ENCODE measurements around the gene EEF1E1. TPM values are rescaled to one million over a fixed set of nuclear protein-coding genes. Genes with fewer than 3 reads are reported as not detected.

The EEF1E1 gene
- polyA plus RNA-seq, 1 donor from 2014 or later, result 113 TPM

DNA sequence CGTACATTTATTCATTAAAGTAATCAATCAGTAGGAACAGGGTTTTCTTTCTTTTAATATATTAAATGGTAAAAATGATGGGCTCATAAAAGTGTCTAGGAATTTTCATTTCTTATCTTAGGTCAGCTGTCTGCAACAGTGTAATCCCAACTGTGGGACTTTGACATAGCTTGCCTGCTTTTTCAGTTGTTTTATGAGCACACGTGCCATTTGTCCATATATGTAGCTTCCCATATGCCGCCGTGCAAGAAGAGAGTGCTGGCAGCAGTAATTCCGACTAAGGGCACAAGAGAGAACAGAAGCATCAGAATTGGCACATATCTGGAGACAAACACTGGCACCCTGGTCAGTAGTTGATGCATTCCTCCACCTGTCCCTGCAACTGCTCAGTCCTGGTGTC, 20.9 kb upstream of the EEF1E1 start:
- Histone ChIP-seq H3K4me2 (ENCODE audit: low read length) (no peak overlapping the region), H3K79me2 (replicated peaks; ENCODE audit: insufficient read depth, low read length) (no peaks in the 10 kb centered on the region), H2AFZ (ENCODE audit: low read depth, low read length) (no peak overlapping the region), H3K27me3 (ENCODE audit: insufficient read depth, low read depth, low read length) (no peaks in the 10 kb centered on the region), H3K27ac (ENCODE audit: low read length) (no peak overlapping the region), H4K20me1 (ENCODE audit: insufficient read depth) (no peaks in the 10 kb centered on the region), H3K4me3 (ENCODE audit: low read length) (no peak overlapping the region), H3K36me3 (ENCODE audit: insufficient read depth, low read length) (no peaks in the 10 kb centered on the region), H3K9ac (ENCODE audit: low read length) (no peak overlapping the region), H3F3A (ENCODE audit: insufficient read depth, low read length, poor library complexity, severe bottlenecking) (no peaks in the 10 kb centered on the region), H3K9me3 (ENCODE audit: low read length) (no peaks in the 10 kb centered on the region), H3K9me2 (ENCODE audit: insufficient read depth, low read length) (no peaks in the 10 kb centered on the region)
- TF ChIP-seq POLR2AphosphoS5 (IDR thresholded peaks at IDR 0.05) (no peak), RAD21 (conservative IDR thresholded peaks at IDR 0.05) (no peak), CTCF (IDR thresholded peaks at IDR 0.05; ENCODE audit: poor library complexity, severe bottlenecking) (no peak), TAF1 (IDR thresholded peaks at IDR 0.05; ENCODE audit: low read depth) (no peak), EP300 (conservative IDR thresholded peaks at IDR 0.05; ENCODE audit: poor library complexity, severe bottlenecking) (no peak), EZH2 (IDR thresholded peaks at IDR 0.05; ENCODE audit: borderline replicate concordance, insufficient read depth, low read length, poor library complexity, severe bottlenecking) (no peak), SMC3 (conservative IDR thresholded peaks at IDR 0.05; ENCODE audit: poor library complexity) (no peak), MXI1 (conservative IDR thresholded peaks at IDR 0.05; ENCODE audit: poor library complexity, severe bottlenecking) (no peak), REST (IDR thresholded peaks at IDR 0.05; ENCODE audit: borderline replicate concordance) (no peak)

GRCh38 chr6:8114956-8115355, 12.6 kb upstream of the EEF1E1 start:
- no peak overlapping the region for H3K4me3 ChIP-seq (ENCODE audit: low read length)
- H3K27me3 ChIP-seq (ENCODE audit: insufficient read depth, low read depth, low read length), result no peaks in the 10 kb centered on the region
- no peaks in the 10 kb centered on the region for H3K36me3 ChIP-seq (ENCODE audit: insufficient read depth, low read length)
- H4K20me1 ChIP-seq (ENCODE audit: insufficient read depth), result no peaks in the 10 kb centered on the region
- H3K9ac ChIP-seq (ENCODE audit: low read length), result no peak overlapping the region
- H3K27ac ChIP-seq (ENCODE audit: low read length), result no peak overlapping the region
- no peak overlapping the region for H2AFZ ChIP-seq (ENCODE audit: low read depth, low read length)
- no peak for TF ChIP-seq RAD21 (conservative IDR thresholded peaks at IDR 0.05)
- no peak for TF ChIP-seq SMC3 (conservative IDR thresholded peaks at IDR 0.05; ENCODE audit: poor library complexity)
- TF ChIP-seq REST (IDR thresholded peaks at IDR 0.05; ENCODE audit: borderline replicate concordance), result no peak
- H3F3A ChIP-seq (ENCODE audit: insufficient read depth, low read length, poor library complexity, severe bottlenecking), result no peaks in the 10 kb centered on the region
- H3K9me2 ChIP-seq (ENCODE audit: insufficient read depth, low read length), result no peaks in the 10 kb centered on the region
- H3K79me2 ChIP-seq (replicated peaks; ENCODE audit: insufficient read depth, low read length), result no peaks in the 10 kb centered on the region
- no peaks in the 10 kb centered on the region for H3K9me3 ChIP-seq (ENCODE audit: low read length)
- H3K4me2 ChIP-seq (ENCODE audit: low read length), result no peak overlapping the region
